Measurements from ENCODE around the gene PPP1R3D.

Gene PPP1R3D

DNA sequence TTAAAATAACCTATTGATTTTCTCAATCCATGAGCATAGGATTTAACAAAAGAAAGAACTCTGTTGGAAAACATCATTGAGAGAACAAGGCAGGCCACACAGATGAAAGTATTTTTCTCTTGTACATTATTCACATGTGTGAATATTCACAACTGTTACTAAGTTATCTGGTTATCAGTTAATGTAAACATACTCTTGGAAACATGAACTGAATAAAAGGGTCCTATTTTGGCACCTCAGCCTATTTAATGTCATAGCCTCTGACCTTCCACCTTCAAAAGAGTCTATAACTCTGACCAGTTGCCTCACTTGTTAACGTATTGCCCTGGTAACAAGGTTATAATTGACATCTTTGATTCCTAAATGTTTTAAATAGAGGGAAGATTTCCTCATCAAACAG is 14.7 kb downstream of the PPP1R3D start:
- Histone ChIP-seq H3K4me2 (ENCODE audit: low read length) (no peak overlapping the region), H3K9me3 (ENCODE audit: low read length) (no peaks in the 10 kb centered on the region), H3K79me2 (ENCODE audit: insufficient read depth, low read length) (no peaks in the 10 kb centered on the region), H3F3A (ENCODE audit: insufficient read depth, low read length) (no peaks in the 10 kb centered on the region), H3K36me3 (ENCODE audit: insufficient read depth, low read length) (no peaks in the 10 kb centered on the region), H3K4me1 (ENCODE audit: insufficient read depth, low read length, severe bottlenecking) (no peaks in the 10 kb centered on the region), H4K20me1 (ENCODE audit: insufficient read depth, low read length) (no peaks in the 10 kb centered on the region), H3K27me3 (ENCODE audit: insufficient read depth, low read length) (no peaks in the 10 kb centered on the region), H3K4me3 (ENCODE audit: low read depth, low read length, poor library complexity, severe bottlenecking) (no peak overlapping the region), H3K9ac (ENCODE audit: low read length) (no peak overlapping the region), H3K27ac (ENCODE audit: low read depth, low read length, poor library complexity, severe bottlenecking) (no peak overlapping the region), H2AFZ (ENCODE audit: low read length) (no peak overlapping the region), H3K9me2 (ENCODE audit: low read depth, low read length) (no peaks in the 10 kb centered on the region)
- TF ChIP-seq, protein P1, sequence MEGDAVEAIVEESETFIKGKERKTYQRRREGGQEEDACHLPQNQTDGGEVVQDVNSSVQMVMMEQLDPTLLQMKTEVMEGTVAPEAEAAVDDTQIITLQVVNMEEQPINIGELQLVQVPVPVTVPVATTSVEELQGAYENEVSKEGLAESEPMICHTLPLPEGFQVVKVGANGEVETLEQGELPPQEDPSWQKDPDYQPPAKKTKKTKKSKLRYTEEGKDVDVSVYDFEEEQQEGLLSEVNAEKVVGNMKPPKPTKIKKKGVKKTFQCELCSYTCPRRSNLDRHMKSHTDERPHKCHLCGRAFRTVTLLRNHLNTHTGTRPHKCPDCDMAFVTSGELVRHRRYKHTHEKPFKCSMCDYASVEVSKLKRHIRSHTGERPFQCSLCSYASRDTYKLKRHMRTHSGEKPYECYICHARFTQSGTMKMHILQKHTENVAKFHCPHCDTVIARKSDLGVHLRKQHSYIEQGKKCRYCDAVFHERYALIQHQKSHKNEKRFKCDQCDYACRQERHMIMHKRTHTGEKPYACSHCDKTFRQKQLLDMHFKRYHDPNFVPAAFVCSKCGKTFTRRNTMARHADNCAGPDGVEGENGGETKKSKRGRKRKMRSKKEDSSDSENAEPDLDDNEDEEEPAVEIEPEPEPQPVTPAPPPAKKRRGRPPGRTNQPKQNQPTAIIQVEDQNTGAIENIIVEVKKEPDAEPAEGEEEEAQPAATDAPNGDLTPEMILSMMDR (IDR thresholded peaks at IDR 0.05; ENCODE audit: low read length) = no peak
- no peak for TF ChIP-seq EZH2 (IDR thresholded peaks at IDR 0.05; ENCODE audit: borderline replicate concordance, low read length)

DNA sequence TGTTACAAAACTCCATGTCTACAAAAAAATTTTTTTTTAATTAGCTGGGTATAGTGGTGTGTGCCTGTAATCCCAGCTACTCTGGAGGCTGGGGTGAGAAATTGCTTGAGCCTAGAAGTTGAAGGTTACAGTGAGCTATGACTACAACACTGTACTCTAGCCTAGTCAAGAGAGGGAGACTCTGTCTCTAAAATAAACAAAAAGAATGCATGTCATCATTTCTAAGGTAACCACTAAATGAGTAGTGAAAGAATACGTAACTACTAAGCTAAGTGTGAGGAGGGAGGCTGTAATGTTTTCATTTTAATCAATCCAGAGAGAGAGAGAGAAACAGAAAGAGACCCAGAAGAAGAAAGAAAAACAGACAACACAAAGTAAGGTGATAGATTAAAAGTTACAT is 16.6 kb downstream of the PPP1R3D start:
- Histone ChIP-seq H3K36me3 (ENCODE audit: insufficient read depth, low read length) (no peaks in the 10 kb centered on the region), H3K4me3 (ENCODE audit: low read depth, low read length, poor library complexity, severe bottlenecking) (no peak overlapping the region), H3K27me3 (ENCODE audit: insufficient read depth, low read length) (no peaks in the 10 kb centered on the region), H3F3A (ENCODE audit: insufficient read depth, low read length) (no peaks in the 10 kb centered on the region), H3K4me1 (ENCODE audit: insufficient read depth, low read length, severe bottlenecking) (no peaks in the 10 kb centered on the region), H3K79me2 (ENCODE audit: insufficient read depth, low read length) (no peaks in the 10 kb centered on the region), H3K27ac (ENCODE audit: low read depth, low read length, poor library complexity, severe bottlenecking) (no peak overlapping the region), H3K4me2 (ENCODE audit: low read length) (no peak overlapping the region), H3K9ac (ENCODE audit: low read length) (no peak overlapping the region), H3K9me2 (ENCODE audit: low read depth, low read length) (no peaks in the 10 kb centered on the region), H3K9me3 (ENCODE audit: low read length) (no peaks in the 10 kb centered on the region), H4K20me1 (ENCODE audit: insufficient read depth, low read length) (no peaks in the 10 kb centered on the region), H2AFZ (ENCODE audit: low read length) (no peak overlapping the region)
- TF ChIP-seq EZH2 (IDR thresholded peaks at IDR 0.05; ENCODE audit: borderline replicate concordance, low read length) = no peak
- TF ChIP-seq, protein P1 (IDR thresholded peaks at IDR 0.05; ENCODE audit: low read length) = no peak

DNA sequence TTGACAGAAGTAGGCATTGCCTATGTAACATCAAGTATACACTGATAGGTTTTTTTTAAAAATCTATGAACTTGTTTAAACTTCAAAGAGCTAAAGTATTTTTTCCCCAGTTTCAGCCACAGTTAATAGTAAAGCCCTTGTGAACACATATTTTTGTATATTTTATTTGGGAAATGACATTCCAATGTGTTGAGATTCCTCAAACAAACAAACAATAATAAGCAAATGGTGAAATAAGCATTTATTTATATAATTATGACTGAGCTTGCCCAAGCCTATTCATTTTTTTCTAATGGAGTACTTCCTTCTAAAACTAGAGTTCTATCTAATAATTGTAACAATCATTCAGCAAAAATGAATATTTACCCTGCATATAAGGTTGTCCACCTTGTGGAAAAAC is 19.2 kb downstream of the PPP1R3D start:
- Histone ChIP-seq H3K9me3 (ENCODE audit: low read length) (no peaks in the 10 kb centered on the region), H3K79me2 (ENCODE audit: insufficient read depth, low read length) (no peaks in the 10 kb centered on the region), H3F3A (ENCODE audit: insufficient read depth, low read length) (no peaks in the 10 kb centered on the region), H3K9ac (ENCODE audit: low read length) (no peak overlapping the region), H2AFZ (ENCODE audit: low read length) (no peak overlapping the region), H3K36me3 (ENCODE audit: insufficient read depth, low read length) (no peaks in the 10 kb centered on the region), H4K20me1 (ENCODE audit: insufficient read depth, low read length) (no peaks in the 10 kb centered on the region), H3K27ac (ENCODE audit: low read depth, low read length, poor library complexity, severe bottlenecking) (no peak overlapping the region), H3K27me3 (ENCODE audit: insufficient read depth, low read length) (no peaks in the 10 kb centered on the region), H3K4me2 (ENCODE audit: low read length) (no peak overlapping the region), H3K9me2 (ENCODE audit: low read depth, low read length) (no peaks in the 10 kb centered on the region), H3K4me1 (ENCODE audit: insufficient read depth, low read length, severe bottlenecking) (no peaks in the 10 kb centered on the region), H3K4me3 (ENCODE audit: low read depth, low read length, poor library complexity, severe bottlenecking) (no peak overlapping the region)
- no peak for TF ChIP-seq EZH2 (IDR thresholded peaks at IDR 0.05; ENCODE audit: borderline replicate concordance, low read length)
- TF ChIP-seq, protein P1 (IDR thresholded peaks at IDR 0.05; ENCODE audit: low read length) = no peak
